Naive B cell (primary cell): ENCODE results near the gene GALNT9. TPM values are rescaled to one million over a fixed set of nuclear protein-coding genes. Genes with fewer than 3 reads are reported as not detected.
"Not testable (repeated sequence)": the region's sequence is repeated elsewhere in the genome, so short reads cannot be mapped to it uniquely, and the experiment has no call there.

Source experiments
- ATAC-seq, 2 donors: fragments of 150-1000 bp; cut with Tn5 transposase; 2 replicates each; pipeline ENCODE4 v1.10.0; 2021; ENCODE audit warnings: low read depth in 2 of 2, mild to moderate bottlenecking in 2 of 2, moderate library complexity in 2 of 2
- DNase-seq: peaks from one replicate; pipeline ENCODE4 v3.0.0; 2022
- H3K27ac Mint-ChIP-seq, 6 donors: one replicate each; pipeline ENCODE4 v1.8.0; 2020 to 2022; ENCODE audit warnings: mild to moderate bottlenecking in 6 of 6, mixed read lengths in 6 of 6, moderate library complexity in 5 of 6, inconsistent platforms in 2 of 6
- H3K27me3 Mint-ChIP-seq, 3 donors: one replicate each; pipeline ENCODE4 v1.8.0; 2021 to 2022; ENCODE audit warnings: mixed read lengths in 3 of 3, mild to moderate bottlenecking in 1 of 3
- H3K36me3 Mint-ChIP-seq, 2 donors: one replicate each; pipeline ENCODE4 v1.8.0; 2020 to 2022; ENCODE audit warnings: mixed read lengths in 2 of 2, inconsistent platforms in 1 of 2, mild to moderate bottlenecking in 1 of 2
- H3K4me1 Mint-ChIP-seq, 3 donors: one replicate each; pipeline ENCODE4 v1.8.0; 2020 to 2022; ENCODE audit warnings: mixed read lengths in 3 of 3, inconsistent platforms in 1 of 3, mild to moderate bottlenecking in 1 of 3, moderate library complexity in 1 of 3
- H3K4me3 Mint-ChIP-seq, 8 donors: one replicate each; pipeline ENCODE4 v1.8.0; 2020 to 2022; ENCODE audit warnings: mild to moderate bottlenecking in 8 of 8, mixed read lengths in 8 of 8, moderate library complexity in 8 of 8, inconsistent platforms in 2 of 8
- H3K9me3 Mint-ChIP-seq, 7 donors: one replicate each; pipeline ENCODE4 v1.8.0; 2020 to 2022; ENCODE audit warnings: mixed read lengths in 7 of 7, mild to moderate bottlenecking in 5 of 7, inconsistent platforms in 2 of 7, moderate library complexity in 1 of 7
- polyA plus RNA-seq, 6 donors: library from polyadenylated mRNA; unstranded; fragments of 300-500 nt; fragmentation: Illumina TruSeq; gene quantifications; one replicate each; pipeline ENCODE4 v1.2.3, GENCODE V29; 2021; ENCODE audit warnings: low read depth in 6 of 6

The GALNT9 gene
- polyA plus RNA-seq, 6 donors from 2014 or later, result 0.43 to 3.0 (median 0.74) TPM; not detected in 3

DNA sequence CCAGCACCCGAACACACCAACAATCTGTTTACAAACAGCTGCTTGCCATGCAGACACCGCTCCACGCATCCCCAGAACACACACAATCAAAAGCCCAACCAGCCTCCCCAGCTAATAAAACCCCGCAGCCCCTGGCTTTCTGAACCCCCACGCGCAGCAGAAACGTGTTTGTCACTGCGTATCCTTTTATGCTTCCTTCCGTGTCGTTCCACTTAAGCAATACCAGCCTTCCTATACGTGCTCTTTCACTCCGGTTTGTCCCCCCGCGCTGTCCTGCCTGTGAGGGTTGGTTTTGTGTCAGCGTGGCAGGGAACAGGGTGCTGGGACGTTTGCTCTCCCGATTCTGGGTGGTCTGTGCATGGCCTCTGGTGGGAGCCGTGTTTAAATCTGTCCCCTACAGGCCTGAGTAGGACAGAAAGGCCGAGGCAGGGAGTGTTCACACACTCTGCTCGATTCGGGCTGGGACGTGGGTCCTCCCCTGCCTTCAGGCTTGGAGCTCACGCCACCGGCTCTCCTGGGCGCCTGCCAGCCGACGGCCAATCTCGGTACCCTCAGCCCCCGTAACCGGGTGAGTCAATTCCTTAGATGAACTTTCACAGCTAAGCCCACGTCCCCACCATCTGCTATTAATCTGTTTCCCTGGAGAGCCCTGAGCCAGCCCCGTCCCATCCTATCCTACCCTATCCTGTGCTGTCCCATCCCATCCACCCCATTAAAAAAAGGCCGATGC lies 125.2 kb downstream of the GALNT9 start:
- Mint-ChIP-seq H3K4me3 (no peak overlapping the region), H3K27me3 (peaks cover 14 to 68% (median 38%) of the 10 kb centered on the region in 3 donors), H3K4me1 (peaks cover 0 to 8% (median 0%) of the 10 kb centered on the region in 3 donors), H3K27ac (peak overlapping the region in 2 of 6 donors; percentile 52 to 60), H3K36me3 (no peaks in the 10 kb centered on the region), H3K9me3 (peaks cover 0 to 2% (median 0%) of the 10 kb centered on the region in 7 donors)
- ATAC-seq, result no peak
- no peak for DNase-seq

DNA sequence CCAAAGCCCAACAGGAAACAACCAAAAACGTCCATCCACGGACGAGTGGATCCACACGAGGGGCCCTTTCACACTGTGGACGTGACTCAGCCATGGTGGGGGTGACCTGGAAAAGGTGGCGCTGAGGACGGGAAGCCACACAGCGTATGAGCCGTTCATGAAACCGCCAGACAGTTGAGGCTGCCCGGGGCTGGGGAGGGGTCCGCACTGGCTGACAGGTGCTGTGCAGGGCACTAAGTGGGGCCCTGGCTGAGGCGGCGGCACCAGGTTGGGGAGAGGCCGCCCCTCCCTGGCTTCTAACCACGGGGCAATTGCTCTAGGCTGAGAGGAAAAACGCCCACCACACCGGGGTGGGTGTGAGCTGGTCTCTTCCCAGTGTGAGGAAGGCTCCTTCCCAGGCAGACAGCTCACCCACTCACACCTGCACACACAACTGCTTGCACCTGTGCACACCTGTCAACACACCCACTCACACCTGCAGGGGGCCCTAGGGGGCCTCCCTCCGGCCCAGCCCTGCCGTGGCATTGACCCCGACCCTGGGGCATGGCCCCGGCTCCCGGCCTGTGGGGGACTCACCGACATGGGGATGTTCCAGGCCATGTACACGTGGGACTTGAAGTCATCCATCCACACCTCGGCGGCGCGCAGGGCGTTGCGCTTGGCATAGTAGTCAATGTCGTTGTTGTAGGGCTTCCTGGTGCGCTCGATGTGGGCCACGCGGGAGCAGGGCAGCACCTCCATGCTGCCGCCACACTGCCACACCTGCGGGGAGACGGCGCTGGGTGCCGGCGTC lies 126.3 kb downstream of the GALNT9 start:
- H3K27ac Mint-ChIP-seq, result no peak overlapping the region
- DNase-seq (no peak), ATAC-seq (no peak)
- H3K27me3 Mint-ChIP-seq, result peaks cover 14 to 76% (median 38%) of the 10 kb centered on the region in 3 donors
- H3K9me3 Mint-ChIP-seq, result peaks cover 0 to 2% (median 0%) of the 10 kb centered on the region in 7 donors
- H3K4me3 Mint-ChIP-seq, result no peak overlapping the region
- H3K36me3 Mint-ChIP-seq, result no peaks in the 10 kb centered on the region
- H3K4me1 Mint-ChIP-seq, result peaks cover 0 to 8% (median 0%) of the 10 kb centered on the region in 3 donors

GRCh38 chr12:132201391-132202120 lies 127.8 kb downstream of the GALNT9 start:
- Mint-ChIP-seq H3K9me3 (peaks cover 0 to 2% (median 0%) of the 10 kb centered on the region in 7 donors), H3K4me3 (no peak overlapping the region), H3K36me3 (no peaks in the 10 kb centered on the region), H3K4me1 (peaks cover 0 to 8% (median 0%) of the 10 kb centered on the region in 3 donors), H3K27ac (no peak overlapping the region), H3K27me3 (peaks cover 10 to 60% (median 30%) of the 10 kb centered on the region in 3 donors)
- no peak for DNase-seq
- no peak for ATAC-seq

DNA sequence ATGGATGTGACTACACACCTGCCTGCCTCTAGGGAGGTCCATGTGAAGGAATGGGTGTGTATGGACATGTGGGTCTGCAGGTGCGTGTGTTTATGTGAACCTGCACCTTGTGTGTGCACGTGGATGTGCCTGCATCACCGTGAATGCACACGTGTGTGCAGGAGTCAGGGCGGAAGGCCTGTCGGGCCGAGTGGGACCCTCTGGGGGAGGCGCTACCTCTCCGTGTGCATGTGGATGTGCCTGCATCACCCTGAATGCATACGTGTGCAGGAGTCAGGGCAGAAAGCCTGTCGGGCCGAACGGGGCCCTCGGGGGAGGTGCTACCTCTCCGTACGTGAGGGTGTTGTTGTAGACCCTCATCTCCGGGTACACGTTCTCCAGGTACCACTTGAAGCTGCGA lies 128.6 kb downstream of the GALNT9 start:
- H3K36me3 Mint-ChIP-seq, result no peaks in the 10 kb centered on the region
- H3K27ac Mint-ChIP-seq, result no peak overlapping the region
- ATAC-seq (no peak), DNase-seq (no peak)
- peaks cover 0 to 8% (median 0%) of the 10 kb centered on the region in 3 donors for H3K4me1 Mint-ChIP-seq
- H3K4me3 Mint-ChIP-seq, result peak overlapping the region in 1 of 8 donors; percentile 29
- peaks cover 0 to 2% (median 0%) of the 10 kb centered on the region in 7 donors for H3K9me3 Mint-ChIP-seq
- H3K27me3 Mint-ChIP-seq, result peaks cover 10 to 58% (median 30%) of the 10 kb centered on the region in 3 donors

- Mint-ChIP-seq H3K27ac (no peak overlapping the region), H3K27me3 (peaks cover 10 to 48% (median 21%) of the 10 kb centered on the region in 3 donors), H3K4me3 (no peak overlapping the region), H3K9me3 (peaks cover 0 to 2% (median 0%) of the 10 kb centered on the region in 7 donors), H3K36me3 (no peaks in the 10 kb centered on the region), H3K4me1 (peaks cover 0 to 4% (median 0%) of the 10 kb centered on the region in 3 donors)
- no peak for ATAC-seq
- DNase-seq, result no peak
Measured at GRCh38 chr12:132199526-132200319, 129.7 kb downstream of the GALNT9 start.

DNA sequence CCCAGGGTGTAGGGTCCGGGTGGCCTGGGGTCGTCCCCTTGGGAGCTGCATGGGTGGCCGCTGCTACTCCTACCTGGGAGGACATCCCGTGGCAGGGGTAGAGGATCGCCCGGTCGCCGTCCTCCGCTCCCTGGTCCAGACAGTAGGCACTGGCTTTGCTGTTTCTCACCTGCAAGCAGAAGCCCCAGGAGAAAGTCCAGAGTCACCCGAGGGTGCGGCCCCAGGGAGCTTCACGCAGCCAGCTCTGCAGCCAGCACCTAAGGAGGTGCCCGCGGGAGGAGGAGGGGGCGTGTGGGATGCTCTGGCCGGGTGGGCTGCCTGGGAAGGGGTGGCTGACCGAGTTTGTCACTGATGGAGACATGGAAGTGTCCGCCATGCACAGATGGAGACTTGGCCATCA lies 130.3 kb downstream of the GALNT9 start:
- ATAC-seq, result no peak
- H3K4me1 Mint-ChIP-seq, result no peaks in the 10 kb centered on the region
- H3K27ac Mint-ChIP-seq, result no peak overlapping the region
- H3K9me3 Mint-ChIP-seq, result peaks cover 0 to 4% (median 2%) of the 10 kb centered on the region in 7 donors
- DNase-seq, result no peak
- H3K27me3 Mint-ChIP-seq, result peaks cover 10 to 46% (median 17%) of the 10 kb centered on the region in 3 donors
- no peaks in the 10 kb centered on the region for H3K36me3 Mint-ChIP-seq
- no peak overlapping the region for H3K4me3 Mint-ChIP-seq

DNA sequence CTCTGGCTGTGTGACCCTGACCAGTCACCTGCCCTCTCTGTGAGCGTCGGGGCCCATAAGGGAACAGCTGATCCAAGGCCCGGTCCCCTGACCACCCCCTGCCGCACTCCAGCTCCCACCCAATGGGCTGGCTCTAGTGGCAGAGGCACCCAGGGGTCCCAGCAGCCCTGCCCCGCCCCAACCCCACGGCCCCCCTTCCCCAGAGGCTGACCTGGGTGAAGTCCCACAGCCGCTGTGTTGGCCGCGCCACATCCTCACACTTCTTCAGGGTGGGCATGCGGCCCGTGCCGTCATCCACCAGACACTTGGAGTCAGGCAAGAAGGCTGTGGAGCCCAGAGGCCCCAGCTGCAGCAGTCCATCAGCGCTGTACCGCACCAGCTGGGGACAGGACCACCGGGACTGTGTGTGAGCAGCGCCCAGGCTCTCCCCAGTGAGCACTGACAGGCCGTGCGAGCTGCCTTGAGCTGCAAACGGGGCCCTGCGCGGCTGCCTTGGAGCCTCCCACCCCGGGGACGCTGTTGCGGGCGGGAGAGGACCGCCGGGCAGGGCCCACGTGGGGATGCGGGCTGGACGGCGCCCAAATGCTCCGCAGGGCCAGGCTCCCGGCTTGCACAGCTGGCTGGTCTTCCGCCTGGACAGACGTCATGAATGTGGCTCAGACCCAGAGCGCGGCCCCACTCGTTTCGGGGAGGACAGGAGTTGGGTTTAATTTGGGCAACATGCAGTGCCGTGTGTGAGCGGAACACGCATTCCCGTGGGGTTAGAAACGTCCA lies 131.6 kb downstream of the GALNT9 start:
- Mint-ChIP-seq H3K4me3 (no peak overlapping the region), H3K27ac (no peak overlapping the region), H3K4me1 (no peaks in the 10 kb centered on the region), H3K27me3 (peaks cover 11 to 48% (median 21%) of the 10 kb centered on the region in 3 donors), H3K36me3 (peaks cover 0 to 7% of the 10 kb centered on the region in 2 donors), H3K9me3 (peaks cover 3 to 11% (median 7%) of the 10 kb centered on the region in 7 donors)
- ATAC-seq (no peak), DNase-seq (no peak)

DNA sequence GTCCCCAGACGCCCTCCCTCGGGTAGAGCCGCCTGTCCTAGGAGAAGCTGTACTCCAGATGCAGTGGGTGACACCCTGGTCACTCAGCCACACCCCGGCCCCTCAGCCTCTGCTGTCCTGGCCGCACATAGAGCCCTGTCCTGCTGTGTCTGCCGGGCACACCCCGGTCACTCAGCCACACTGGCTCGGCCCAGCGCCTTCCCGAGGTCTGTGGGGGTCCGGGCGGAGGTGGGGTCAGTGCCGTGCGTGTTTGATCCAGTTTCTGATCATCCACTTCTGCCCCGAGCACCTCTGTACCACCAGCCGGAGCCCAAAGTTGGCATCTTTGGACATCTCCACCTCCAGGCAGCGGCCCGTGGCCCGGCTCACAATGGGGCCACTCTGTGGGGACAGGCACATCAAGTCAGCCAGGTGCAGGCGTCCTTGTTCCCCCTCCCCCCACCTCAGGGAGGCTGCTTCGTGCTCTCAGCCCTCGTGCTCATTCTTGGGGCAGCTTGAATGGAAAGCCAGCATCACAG lies 132.5 kb downstream of the GALNT9 start:
- H3K27ac Mint-ChIP-seq, result no peak overlapping the region
- no peak for ATAC-seq
- peaks cover 3 to 11% (median 7%) of the 10 kb centered on the region in 7 donors for H3K9me3 Mint-ChIP-seq
- no peaks in the 10 kb centered on the region for H3K4me1 Mint-ChIP-seq
- no peak overlapping the region for H3K4me3 Mint-ChIP-seq
- no peak for DNase-seq
- peaks cover 0 to 7% of the 10 kb centered on the region in 2 donors for H3K36me3 Mint-ChIP-seq
- peaks cover 11 to 39% (median 13%) of the 10 kb centered on the region in 3 donors for H3K27me3 Mint-ChIP-seq

GRCh38 chr12:132196038-132196872 lies 133.1 kb downstream of the GALNT9 start:
- DNase-seq (no peak), ATAC-seq (no peak)
- Mint-ChIP-seq H3K27ac (no peak overlapping the region), H3K9me3 (peaks cover 3 to 11% (median 7%) of the 10 kb centered on the region in 7 donors), H3K27me3 (peaks cover 11 to 36% (median 12%) of the 10 kb centered on the region in 3 donors), H3K36me3 (peaks cover 0 to 7% of the 10 kb centered on the region in 2 donors), H3K4me3 (no peak overlapping the region), H3K4me1 (no peaks in the 10 kb centered on the region)

DNA sequence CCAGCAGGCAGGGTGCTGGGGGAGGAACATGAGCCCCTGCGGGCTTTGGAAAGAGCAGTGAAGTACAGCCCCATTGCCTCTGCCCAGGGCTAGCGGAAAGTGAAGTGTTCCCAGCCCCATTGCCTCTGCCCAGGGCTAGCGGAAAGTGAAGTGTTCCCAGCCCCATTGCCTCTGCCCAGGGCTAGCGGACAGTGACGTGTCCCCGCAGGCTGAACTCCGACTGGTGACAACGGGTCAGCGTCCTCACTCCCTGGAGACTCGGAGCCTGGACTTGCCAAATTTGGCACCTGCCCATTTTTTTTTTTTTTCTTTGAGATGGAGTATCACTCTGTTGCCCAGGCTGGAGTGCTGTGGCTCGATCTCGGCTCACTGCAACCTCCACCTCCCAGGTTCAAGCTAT lies 134.1 kb downstream of the GALNT9 start:
- not testable (repeated sequence) for ATAC-seq, DNase-seq, H3K27ac Mint-ChIP-seq, H3K4me1 Mint-ChIP-seq, H3K4me3 Mint-ChIP-seq, H3K36me3 Mint-ChIP-seq
- Mint-ChIP-seq H3K27me3 (peaks cover 5 to 34% (median 12%) of the 10 kb centered on the region in 3 donors), H3K9me3 (peaks cover 3 to 11% (median 7%) of the 10 kb centered on the region in 7 donors)

GRCh38 chr12:132194556-132194955 lies 134.8 kb downstream of the GALNT9 start:
- peaks cover 3 to 11% (median 7%) of the 10 kb centered on the region in 3 donors for H3K4me1 Mint-ChIP-seq
- no peak overlapping the region for H3K4me3 Mint-ChIP-seq
- peaks cover 3 to 11% (median 7%) of the 10 kb centered on the region in 7 donors for H3K9me3 Mint-ChIP-seq
- no peak overlapping the region for H3K27ac Mint-ChIP-seq
- ATAC-seq, result no peak
- H3K36me3 Mint-ChIP-seq, result peaks cover 0 to 7% of the 10 kb centered on the region in 2 donors
- H3K27me3 Mint-ChIP-seq, result peaks cover 4 to 27% (median 12%) of the 10 kb centered on the region in 3 donors
- DNase-seq, result no peak
